Naive B cell (primary cell): ENCODE results near the gene AMMECR1. TPM values are rescaled to one million over a fixed set of nuclear protein-coding genes. Genes with fewer than 3 reads are reported as not detected.

Source experiments
- ATAC-seq, 2 donors: fragments of 150-1000 bp; cut with Tn5 transposase; 2 replicates each; pipeline ENCODE4 v1.10.0; 2021; ENCODE audit warnings: low read depth in 2 of 2, mild to moderate bottlenecking in 2 of 2, moderate library complexity in 2 of 2
- DNase-seq: peaks from one replicate; pipeline ENCODE4 v3.0.0; 2022
- H3K27ac Mint-ChIP-seq, 6 donors: one replicate each; pipeline ENCODE4 v1.8.0; 2020 to 2022; ENCODE audit warnings: mild to moderate bottlenecking in 6 of 6, mixed read lengths in 6 of 6, moderate library complexity in 5 of 6, inconsistent platforms in 2 of 6
- H3K27me3 Mint-ChIP-seq, 3 donors: one replicate each; pipeline ENCODE4 v1.8.0; 2021 to 2022; ENCODE audit warnings: mixed read lengths in 3 of 3, mild to moderate bottlenecking in 1 of 3
- H3K36me3 Mint-ChIP-seq, 2 donors: one replicate each; pipeline ENCODE4 v1.8.0; 2020 to 2022; ENCODE audit warnings: mixed read lengths in 2 of 2, inconsistent platforms in 1 of 2, mild to moderate bottlenecking in 1 of 2
- H3K4me1 Mint-ChIP-seq, 3 donors: one replicate each; pipeline ENCODE4 v1.8.0; 2020 to 2022; ENCODE audit warnings: mixed read lengths in 3 of 3, inconsistent platforms in 1 of 3, mild to moderate bottlenecking in 1 of 3, moderate library complexity in 1 of 3
- H3K4me3 Mint-ChIP-seq, 8 donors: one replicate each; pipeline ENCODE4 v1.8.0; 2020 to 2022; ENCODE audit warnings: mild to moderate bottlenecking in 8 of 8, mixed read lengths in 8 of 8, moderate library complexity in 8 of 8, inconsistent platforms in 2 of 8
- H3K9me3 Mint-ChIP-seq, 7 donors: one replicate each; pipeline ENCODE4 v1.8.0; 2020 to 2022; ENCODE audit warnings: mixed read lengths in 7 of 7, mild to moderate bottlenecking in 5 of 7, inconsistent platforms in 2 of 7, moderate library complexity in 1 of 7
- polyA plus RNA-seq, 6 donors: library from polyadenylated mRNA; unstranded; fragments of 300-500 nt; fragmentation: Illumina TruSeq; gene quantifications; one replicate each; pipeline ENCODE4 v1.2.3, GENCODE V29; 2021; ENCODE audit warnings: low read depth in 6 of 6

AMMECR1 gene
- polyA plus RNA-seq, 6 donors from 2014 or later, result 4.4 to 11.4 (median 8.2) TPM

DNA sequence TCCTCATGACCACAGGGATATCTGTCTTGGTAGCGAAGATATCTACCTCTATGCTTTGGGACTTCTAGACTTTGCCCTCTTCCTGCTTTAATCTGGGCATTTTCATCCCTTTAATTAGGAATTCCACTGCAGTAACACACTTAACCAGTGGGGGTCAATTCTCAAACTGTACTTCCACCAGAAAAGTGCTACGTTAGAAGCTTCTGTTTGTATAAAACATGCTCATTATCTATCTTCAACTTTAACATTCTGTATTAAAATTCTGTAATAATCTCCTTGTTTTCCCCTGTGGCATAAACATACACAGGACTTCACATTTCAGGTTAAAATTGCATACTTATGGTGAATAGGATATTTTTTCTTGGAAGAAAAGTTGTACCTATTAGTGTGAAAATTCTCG, 105.6 kb downstream of the AMMECR1 start:
- no peak overlapping the region for H3K4me3 Mint-ChIP-seq
- H3K27ac Mint-ChIP-seq, result no peak overlapping the region
- ATAC-seq, result no peak

DNA sequence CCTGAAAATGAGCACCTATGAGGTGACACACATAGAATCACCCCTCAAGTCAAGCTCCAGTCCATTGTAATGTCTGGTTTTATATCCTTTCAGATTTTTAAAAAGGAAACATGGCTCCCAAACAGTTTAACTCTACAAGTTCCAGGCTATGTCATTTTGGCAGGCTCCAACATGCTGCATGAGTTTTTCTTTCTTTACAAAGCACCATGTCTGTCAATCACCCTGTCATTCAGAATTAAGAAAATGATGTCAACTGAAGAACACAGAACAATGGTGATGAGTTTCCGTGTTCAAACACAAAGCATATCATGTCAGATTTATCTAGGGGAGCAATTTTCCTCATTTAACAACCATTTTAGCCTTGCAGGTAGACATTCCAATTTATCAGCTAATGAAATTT, 106.5 kb downstream of the AMMECR1 start:
- H3K36me3 Mint-ChIP-seq, result no peaks in the 10 kb centered on the region
- no peaks in the 10 kb centered on the region for H3K27me3 Mint-ChIP-seq
- H3K9me3 Mint-ChIP-seq, result no peaks in the 10 kb centered on the region
- no peak overlapping the region for H3K4me3 Mint-ChIP-seq
- no peaks in the 10 kb centered on the region for H3K4me1 Mint-ChIP-seq
- H3K27ac Mint-ChIP-seq, result no peak overlapping the region
- ATAC-seq (no peak), DNase-seq (no peak)

More for the DNA sequence above, 105.6 kb downstream of the AMMECR1 start:
- DNase-seq, result no peak
- Mint-ChIP-seq H3K9me3 (no peaks in the 10 kb centered on the region), H3K4me1 (peaks cover 0 to 2% (median 0%) of the 10 kb centered on the region in 3 donors), H3K27me3 (no peaks in the 10 kb centered on the region), H3K36me3 (no peaks in the 10 kb centered on the region)

DNA sequence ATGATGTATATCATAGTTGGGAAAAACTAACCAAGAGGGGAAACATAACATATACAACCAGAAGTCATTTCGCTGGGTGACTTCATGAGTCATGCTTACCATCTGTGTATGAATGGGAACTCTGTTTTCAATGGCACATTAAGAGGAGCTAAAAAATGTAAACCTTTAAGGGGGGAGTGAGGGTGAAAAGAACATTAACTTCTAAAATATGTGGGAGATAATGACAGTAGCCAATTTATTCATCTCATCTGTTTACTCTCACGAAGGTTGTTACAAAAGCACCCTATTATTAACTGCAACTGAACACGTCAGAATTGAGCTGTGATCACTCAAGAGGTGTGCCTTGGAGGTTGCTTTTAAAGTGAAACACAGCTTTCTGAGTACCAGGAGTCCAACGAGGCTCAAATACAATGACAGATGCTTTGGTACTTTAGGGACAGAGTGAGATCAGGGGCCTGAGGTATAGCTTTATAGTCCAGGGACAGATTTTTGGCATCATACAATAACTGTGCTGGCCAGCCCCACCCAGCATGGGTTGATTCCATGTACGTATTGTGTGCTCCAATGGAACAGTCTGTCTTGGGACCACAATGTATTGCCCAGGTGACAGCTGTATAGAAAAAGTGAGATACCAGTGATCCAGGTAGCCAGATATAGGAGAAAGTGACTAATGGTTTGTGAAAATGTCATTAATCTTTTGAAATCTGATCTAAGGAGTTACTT, 107.3 kb downstream of the AMMECR1 start:
- H3K27me3 Mint-ChIP-seq, result no peaks in the 10 kb centered on the region
- DNase-seq (no peak), ATAC-seq (no peak)

DNA sequence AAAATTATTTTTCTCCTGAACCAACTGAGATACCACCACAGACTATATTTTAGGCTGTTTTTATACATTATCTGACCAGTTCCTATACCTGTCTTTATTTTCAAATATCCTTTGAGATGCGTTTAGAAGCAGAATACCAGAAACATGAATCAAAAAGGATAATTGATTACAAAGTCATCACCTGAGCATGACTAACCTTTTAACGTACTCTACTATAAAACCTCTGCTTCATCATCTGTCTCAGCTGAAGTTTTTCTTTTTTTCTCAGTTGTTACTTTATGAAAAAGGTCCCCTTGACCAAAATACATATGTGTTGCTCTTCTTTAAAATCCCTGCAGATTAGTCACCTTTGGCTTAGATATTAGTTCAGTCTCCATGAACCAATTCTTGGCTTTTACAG, 109.8 kb downstream of the AMMECR1 start:
- DNase-seq (no peak), ATAC-seq (no peak)
- Mint-ChIP-seq H3K9me3 (no peaks in the 10 kb centered on the region), H3K27ac (no peak overlapping the region), H3K27me3 (no peaks in the 10 kb centered on the region), H3K4me1 (no peaks in the 10 kb centered on the region), H3K4me3 (no peak overlapping the region), H3K36me3 (no peaks in the 10 kb centered on the region)

More for the DNA sequence above, 107.3 kb downstream of the AMMECR1 start:
- Mint-ChIP-seq H3K36me3 (no peaks in the 10 kb centered on the region), H3K4me1 (no peaks in the 10 kb centered on the region), H3K27ac (no peak overlapping the region), H3K4me3 (no peak overlapping the region), H3K9me3 (no peaks in the 10 kb centered on the region)

DNA sequence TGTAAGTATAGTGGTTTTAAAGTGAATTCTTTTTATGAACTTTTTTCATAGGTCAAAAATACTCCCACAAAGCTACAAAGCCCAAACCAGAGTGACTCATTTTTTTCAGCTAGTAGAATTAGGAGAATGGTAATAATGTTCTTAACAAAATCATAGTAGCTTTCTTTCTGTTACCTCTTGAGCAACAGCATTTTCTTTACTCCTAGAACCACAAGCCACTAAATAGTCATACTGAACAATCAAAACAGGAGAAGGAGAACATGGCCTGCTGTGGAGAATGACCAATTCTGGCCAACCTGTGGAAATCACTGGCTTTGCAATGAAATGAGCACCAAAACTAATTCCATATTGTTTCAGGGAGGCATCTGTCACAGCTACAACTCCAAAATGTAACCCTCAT, 112.9 kb downstream of the AMMECR1 start:
- H3K9me3 Mint-ChIP-seq, result no peaks in the 10 kb centered on the region
- no peaks in the 10 kb centered on the region for H3K36me3 Mint-ChIP-seq
- H3K27me3 Mint-ChIP-seq, result no peaks in the 10 kb centered on the region
- no peaks in the 10 kb centered on the region for H3K4me1 Mint-ChIP-seq
- H3K27ac Mint-ChIP-seq, result peak overlapping the region in 1 of 6 donors; percentile 56
- H3K4me3 Mint-ChIP-seq, result no peak overlapping the region
- ATAC-seq (no peak), DNase-seq (no peak)

GRCh38 chrX:110201799-110202198, 116.1 kb downstream of the AMMECR1 start:
- H3K4me1 Mint-ChIP-seq, result no peaks in the 10 kb centered on the region
- H3K36me3 Mint-ChIP-seq, result no peaks in the 10 kb centered on the region
- no peak for ATAC-seq

DNA sequence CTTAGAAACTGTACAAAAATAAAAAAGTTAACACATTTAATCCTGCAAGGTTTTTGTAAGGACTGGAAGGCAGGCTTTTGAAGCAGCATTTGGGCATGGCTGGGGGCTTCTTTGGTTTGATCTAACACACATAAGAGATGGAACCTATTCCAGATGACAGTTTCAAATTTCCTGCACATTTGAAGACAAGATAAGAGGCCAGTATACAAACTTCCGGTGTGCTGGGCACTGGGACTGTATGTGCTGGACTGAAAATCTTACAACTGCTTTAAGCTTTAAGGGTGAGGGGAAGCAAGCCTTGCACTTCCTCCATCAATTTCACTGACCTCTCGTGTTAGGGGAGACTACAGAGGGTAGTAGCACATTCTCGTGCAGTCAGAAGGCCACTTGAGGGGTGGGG, 122.9 kb downstream of the AMMECR1 start:
- Mint-ChIP-seq H3K36me3 (no peaks in the 10 kb centered on the region), H3K4me3 (no peak overlapping the region), H3K27me3 (no peaks in the 10 kb centered on the region), H3K4me1 (peaks cover 0 to 6% (median 0%) of the 10 kb centered on the region in 3 donors), H3K9me3 (peaks cover 0 to 1% (median 0%) of the 10 kb centered on the region in 7 donors), H3K27ac (no peak overlapping the region)
- DNase-seq (no peak), ATAC-seq (no peak)

More at GRCh38 chrX:110201799-110202198, 116.1 kb downstream of the AMMECR1 start:
- Mint-ChIP-seq H3K27me3 (no peaks in the 10 kb centered on the region), H3K27ac (no peak overlapping the region), H3K4me3 (no peak overlapping the region), H3K9me3 (no peaks in the 10 kb centered on the region)
- DNase-seq, result no peak

DNA sequence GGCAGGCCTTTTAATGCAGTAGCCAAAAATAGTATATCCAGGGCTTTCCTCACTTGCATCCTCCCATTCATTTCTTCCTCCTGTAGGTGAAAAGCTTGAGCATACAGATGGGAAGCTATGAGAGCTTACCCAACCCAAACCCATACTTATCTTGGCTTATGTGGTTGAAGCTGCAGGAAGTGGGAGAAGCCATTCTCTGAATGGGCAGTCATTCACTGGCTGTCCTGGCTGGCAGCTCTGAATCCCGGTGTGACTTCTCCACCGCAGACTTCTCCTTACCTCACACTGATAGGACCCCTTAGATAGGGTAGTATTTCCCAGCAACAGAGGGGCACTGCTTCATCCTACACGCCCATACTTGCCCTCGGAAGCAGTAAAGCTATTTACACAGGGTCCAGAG, 125.4 kb downstream of the AMMECR1 start:
- ATAC-seq (no peak), DNase-seq (no peak)
- H3K27ac Mint-ChIP-seq, result no peak overlapping the region
- no peak overlapping the region for H3K4me3 Mint-ChIP-seq
- H3K9me3 Mint-ChIP-seq, result peaks cover 0 to 3% (median 0%) of the 10 kb centered on the region in 7 donors
- H3K36me3 Mint-ChIP-seq, result no peaks in the 10 kb centered on the region
- peaks cover 8 to 16% (median 12%) of the 10 kb centered on the region in 3 donors for H3K4me1 Mint-ChIP-seq
- no peaks in the 10 kb centered on the region for H3K27me3 Mint-ChIP-seq

DNA sequence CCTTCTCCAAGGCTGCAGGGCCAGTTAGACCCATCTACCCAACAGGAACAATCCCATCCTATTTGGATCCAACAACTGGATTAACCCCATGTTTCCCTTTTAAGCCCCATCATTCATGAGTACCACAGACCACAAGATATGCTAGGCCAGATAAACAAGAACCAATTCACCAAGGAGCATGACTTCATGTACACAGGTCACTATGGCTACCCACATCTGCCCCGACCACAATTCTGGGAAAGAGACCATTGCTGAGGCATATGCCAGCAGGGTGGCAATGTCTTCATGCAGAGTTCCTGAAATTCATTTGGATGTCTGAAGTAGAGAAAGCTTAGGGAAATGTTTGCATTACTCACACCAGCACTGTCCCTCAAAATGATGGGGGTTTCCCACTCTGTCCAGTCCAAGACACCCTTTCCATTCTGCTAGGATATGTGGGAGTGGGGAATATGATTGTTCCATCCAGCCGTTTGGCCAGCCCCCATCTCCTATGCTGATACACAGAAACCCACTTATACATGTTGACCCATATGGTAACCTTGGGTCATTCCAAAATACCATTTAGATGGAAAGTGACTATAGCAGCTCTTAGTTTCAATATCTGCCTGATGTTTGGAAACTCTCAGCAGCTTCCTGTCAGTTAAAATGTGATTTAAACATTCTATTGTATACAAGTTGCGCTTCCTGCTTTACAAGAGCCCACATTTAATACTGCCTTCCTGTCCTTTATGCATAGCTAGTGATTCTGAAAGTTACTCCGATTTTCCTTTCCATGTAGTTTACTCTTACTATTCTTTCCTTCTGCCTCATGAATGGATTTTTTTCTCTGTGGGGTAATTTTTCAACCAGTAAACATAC, 129.0 kb downstream of the AMMECR1 start:
- peak overlapping the region in 2 of 8 donors; percentile 16 to 27 for H3K4me3 Mint-ChIP-seq
- no peak for DNase-seq

GRCh38 chrX:110183314-110183713, 134.6 kb downstream of the AMMECR1 start:
- no peak overlapping the region for H3K4me3 Mint-ChIP-seq
- H3K27ac Mint-ChIP-seq, result no peak overlapping the region
- H3K27me3 Mint-ChIP-seq, result no peaks in the 10 kb centered on the region
- peaks cover 0 to 11% (median 3%) of the 10 kb centered on the region in 7 donors for H3K9me3 Mint-ChIP-seq
- DNase-seq, result no peak
- peaks cover 0 to 3% (median 0%) of the 10 kb centered on the region in 3 donors for H3K4me1 Mint-ChIP-seq
- ATAC-seq, result no peak
- H3K36me3 Mint-ChIP-seq, result peaks cover 5 to 21% of the 10 kb centered on the region in 2 donors

More for the DNA sequence above, 129.0 kb downstream of the AMMECR1 start:
- no peaks in the 10 kb centered on the region for H3K27me3 Mint-ChIP-seq
- peaks cover 0 to 9% (median 3%) of the 10 kb centered on the region in 7 donors for H3K9me3 Mint-ChIP-seq
- H3K4me1 Mint-ChIP-seq, result peaks cover 8 to 16% (median 12%) of the 10 kb centered on the region in 3 donors
- H3K27ac Mint-ChIP-seq, result peak overlapping the region in 2 of 6 donors; percentile 21 to 39
- no peak for ATAC-seq
- H3K36me3 Mint-ChIP-seq, result peaks cover 5 to 19% of the 10 kb centered on the region in 2 donors

DNA sequence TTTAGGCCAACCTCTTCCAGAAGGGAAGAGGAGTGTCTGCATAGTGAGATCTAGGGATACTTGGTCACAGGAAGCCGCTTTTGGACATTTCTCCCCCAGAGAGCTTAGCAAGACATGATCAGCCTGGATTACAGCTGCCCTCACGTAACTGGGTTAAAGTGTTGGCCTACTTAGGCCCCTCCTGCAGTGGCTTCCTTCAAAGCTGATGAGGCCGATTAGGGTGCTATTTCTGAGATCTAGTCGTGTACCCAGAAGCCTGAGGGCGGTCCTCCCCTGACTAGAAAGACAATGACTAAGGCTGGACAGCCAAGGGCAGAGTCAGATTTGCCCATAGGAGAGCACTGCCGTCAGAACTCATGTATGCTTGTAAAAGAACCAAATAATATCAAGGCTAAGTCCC, 135.0 kb downstream of the AMMECR1 start:
- ATAC-seq (no peak), DNase-seq (no peak)
- Mint-ChIP-seq H3K27ac (no peak overlapping the region), H3K36me3 (peaks cover 5 to 21% of the 10 kb centered on the region in 2 donors), H3K4me3 (peak overlapping the region in 1 of 8 donors; percentile 26), H3K27me3 (no peaks in the 10 kb centered on the region), H3K9me3 (peaks cover 0 to 11% (median 2%) of the 10 kb centered on the region in 7 donors), H3K4me1 (no peaks in the 10 kb centered on the region)

GRCh38 chrX:110182362-110182761, 135.5 kb downstream of the AMMECR1 start:
- Mint-ChIP-seq H3K9me3 (peaks cover 0 to 11% (median 2%) of the 10 kb centered on the region in 7 donors), H3K4me1 (no peaks in the 10 kb centered on the region), H3K27me3 (no peaks in the 10 kb centered on the region), H3K4me3 (no peak overlapping the region), H3K27ac (no peak overlapping the region), H3K36me3 (peaks cover 5 to 21% of the 10 kb centered on the region in 2 donors)
- DNase-seq (no peak), ATAC-seq (no peak)

DNA sequence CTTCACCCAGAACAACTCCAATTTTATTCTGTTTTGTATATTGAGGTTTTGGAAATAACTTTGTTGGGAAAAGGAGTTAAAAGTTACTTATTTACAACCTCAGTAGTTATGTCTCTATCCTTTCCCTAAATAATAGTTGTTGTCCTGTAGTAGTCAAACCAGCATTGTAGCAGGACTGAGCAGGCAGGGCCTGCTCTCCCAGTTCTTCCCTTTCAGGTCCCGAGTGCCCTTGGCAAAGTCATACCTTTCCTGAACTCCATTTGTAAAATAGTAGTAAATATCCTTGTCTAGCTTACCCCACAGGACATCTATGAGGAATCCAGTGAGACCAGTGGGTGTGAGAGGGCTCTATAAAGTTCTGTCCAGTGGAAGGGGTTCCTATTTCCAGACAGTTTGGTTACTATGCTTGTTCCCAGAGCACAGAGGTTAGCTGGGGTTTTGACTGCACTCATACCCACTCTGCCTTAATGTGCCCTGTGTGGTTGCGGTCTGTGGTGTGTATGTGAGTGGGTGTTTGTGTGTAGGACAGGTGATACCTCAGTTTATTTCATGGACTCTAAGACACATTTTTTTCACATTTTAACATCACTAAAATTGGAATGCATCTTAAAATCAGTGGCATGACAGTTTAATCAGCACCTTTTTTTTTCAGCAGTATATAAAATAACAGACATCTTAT, 136.3 kb downstream of the AMMECR1 start:
- no peak for DNase-seq
- Mint-ChIP-seq H3K27me3 (no peaks in the 10 kb centered on the region), H3K4me1 (peaks cover 0 to under 1% (median 0%) of the 10 kb centered on the region in 3 donors), H3K9me3 (peaks cover 0 to 11% (median 1%) of the 10 kb centered on the region in 7 donors), H3K36me3 (peaks cover 5 to 21% of the 10 kb centered on the region in 2 donors), H3K4me3 (no peak overlapping the region), H3K27ac (peak overlapping the region in 1 of 6 donors; percentile 15)
- no peak for ATAC-seq
